ENCODE measurements around the gene HIC1. TPM values are rescaled to one million over a fixed set of nuclear protein-coding genes. Genes with fewer than 3 reads are reported as not detected.

The HIC1 gene
- total and polyA plus RNA-seq, 8 donors, result 1.5 to 107 (median 8.9) TPM

GRCh38 chr17:2057760-2058585 lies 3.1 kb downstream of the HIC1 start:
- H3K9me3 ChIP-seq, result no peaks in the 10 kb centered on the region
- H3K4me1 ChIP-seq, result peaks cover 76 to 98% (median 88%) of the 10 kb centered on the region in 4 donors
- H3K27ac ChIP-seq, result peak overlapping the region; percentile 73 to 94 (median 90)
- no peak for TF ChIP-seq POLR2AphosphoS5 (IDR thresholded peaks at IDR 0.05)
- TF ChIP-seq EP300 (IDR thresholded peaks at IDR 0.05), result no peak
- no peak for TF ChIP-seq CTCF (IDR thresholded peaks at IDR 0.05)
- TF ChIP-seq POLR2A (IDR thresholded peaks at IDR 0.05), result no peak
- WGBS, 5 donors, result 19 to 50% (median 23%) methylated on average over 44 to 98 of the region's 98 CpGs
- DNase-seq, result peak in 1 of 2 donors; percentile 67
- H3K4me3 ChIP-seq, result peak overlapping the region; percentile 57 to 69 (median 64)
- H3K36me3 ChIP-seq, result peaks cover 1 to 33% (median 23%) of the 10 kb centered on the region in 4 donors
- peaks cover 0 to 78% (median 55%) of the 10 kb centered on the region in 3 donors for H3K27me3 ChIP-seq
- intact Hi-C loops (cut with DNase I; ENCODE audit: low total_unique reads), result loop anchor here (5.0 kb wide), 1 partner anchor 184 kb away; no protein-coding TSS in a partner anchor

- TF ChIP-seq POLR2A (IDR thresholded peaks at IDR 0.05) (no peak), POLR2AphosphoS5 (IDR thresholded peaks at IDR 0.05) (peak in 1 of 3 donors; percentile 52), CTCF (IDR thresholded peaks at IDR 0.05) (peak in 5 of 7 experiments; percentile 50 to 83 (median 66))
- H3K4me3 ChIP-seq, result peak overlapping the region; percentile 27 to 69 (median 64)
- H3K9me3 ChIP-seq, result no peaks in the 10 kb centered on the region
- H3K27ac ChIP-seq, result peak overlapping the region; percentile 64 to 94 (median 90)
- peak; percentile 88 to 90 for DNase-seq
- H3K36me3 ChIP-seq, result peaks cover 4 to 42% (median 32%) of the 10 kb centered on the region in 4 donors
- peaks cover 69 to 100% (median 84%) of the 10 kb centered on the region in 4 donors for H3K4me1 ChIP-seq
- intact Hi-C loops (cut with DNase I; ENCODE audit: low total_unique reads), result loop anchor here (5.0 kb wide), 1 partner anchor 183 kb away; no protein-coding TSS in a partner anchor
- H3K27me3 ChIP-seq, result peaks cover 0 to 69% (median 52%) of the 10 kb centered on the region in 3 donors
- WGBS, 5 donors, result 11 to 31% (median 15%) methylated on average over 37 to 78 of the region's 78 CpGs
These were observed 4.0 kb downstream of the HIC1 start for GRCh38 chr17:2058586-2059546.

- intact Hi-C loops (cut with DNase I; ENCODE audit: low total_unique reads), result loop anchor here (5.0 kb wide), 1 partner anchor 183 kb away; no protein-coding TSS in a partner anchor
- Histone ChIP-seq H3K36me3 (peaks cover 7 to 51% (median 41%) of the 10 kb centered on the region in 4 donors), H3K9me3 (no peaks in the 10 kb centered on the region)
These were observed 4.9 kb downstream of the HIC1 start for GRCh38 chr17:2059547-2060384.

More at GRCh38 chr17:2059547-2060384, 4.9 kb downstream of the HIC1 start:
- DNase-seq, result peak in 1 of 2 donors; percentile 18
- H3K4me3 ChIP-seq, result peak overlapping the region; percentile 27 to 69 (median 64)
- TF ChIP-seq POLR2AphosphoS5 (IDR thresholded peaks at IDR 0.05), result no peak
- TF ChIP-seq CTCF (IDR thresholded peaks at IDR 0.05), result no peak
- no peak for TF ChIP-seq EP300 (IDR thresholded peaks at IDR 0.05)
- no peak for TF ChIP-seq POLR2A (IDR thresholded peaks at IDR 0.05)
- peaks cover 0 to 60% (median 44%) of the 10 kb centered on the region in 3 donors for H3K27me3 ChIP-seq
- 64 to 78% (median 70%) methylated on average over 18 to 21 of the region's 21 CpGs for WGBS, 5 donors
- H3K27ac ChIP-seq, result peak overlapping the region; percentile 40 to 94 (median 90)
- H3K4me1 ChIP-seq, result peaks cover 64 to 100% (median 81%) of the 10 kb centered on the region in 4 donors

Measured in stomach (tissue), 9 donors.